T1000 (cell line): ENCODE measurements around the gene MAML3.
A peak's percentile ranks its signal among the peaks of the same experiment; 100 is the strongest.

Experiments used
- DNase-seq: peaks from one replicate; lab custom pipeline; 2025; ENCODE audit warnings: mixed read lengths; lab: John Stamatoyannopoulos, UW

The MAML3 gene

GRCh38 chr4:139841464-139842195 lies 312.4 kb downstream of the MAML3 start:
- DNase-seq: no peak

GRCh38 chr4:139840773-139841172 lies 313.2 kb downstream of the MAML3 start:
- no peak for DNase-seq

- no peak for DNase-seq
Observed at GRCh38 chr4:139839403-139840031, 314.5 kb downstream of the MAML3 start.

- no peak for DNase-seq
Observed at GRCh38 chr4:139838811-139839210, 315.2 kb downstream of the MAML3 start.

GRCh38 chr4:139834981-139835391 lies 319.0 kb downstream of the MAML3 start:
- DNase-seq: no peak

- no peak for DNase-seq
Observed at GRCh38 chr4:139834226-139834662, 319.7 kb downstream of the MAML3 start.

GRCh38 chr4:139833151-139833910 lies 320.7 kb downstream of the MAML3 start:
- no peak for DNase-seq

GRCh38 chr4:139828966-139829664 lies 324.9 kb downstream of the MAML3 start:
- DNase-seq: no peak

GRCh38 chr4:139826426-139826825 lies 327.6 kb downstream of the MAML3 start:
- DNase-seq: no peak

- DNase-seq: no peak
Observed at GRCh38 chr4:139825523-139826014, 328.4 kb downstream of the MAML3 start.

- DNase-seq: no peak
Observed at GRCh38 chr4:139824882-139825522, 329.0 kb downstream of the MAML3 start.

GRCh38 chr4:139823746-139824145 lies 330.2 kb downstream of the MAML3 start:
- DNase-seq: no peak

GRCh38 chr4:139823345-139823744 lies 330.6 kb downstream of the MAML3 start:
- no peak for DNase-seq

GRCh38 chr4:139822391-139822790 lies 331.6 kb downstream of the MAML3 start:
- no peak for DNase-seq

- no peak for DNase-seq
Observed at GRCh38 chr4:139819082-139819481, 334.9 kb downstream of the MAML3 start.

- no peak for DNase-seq
Observed at GRCh38 chr4:139817657-139818452, 336.1 kb downstream of the MAML3 start.

- no peak for DNase-seq
Observed at GRCh38 chr4:139816856-139817255, 337.1 kb downstream of the MAML3 start.

GRCh38 chr4:139815778-139816601 lies 338.0 kb downstream of the MAML3 start:
- DNase-seq: peak; percentile 25

- no peak for DNase-seq
Observed at GRCh38 chr4:139814323-139815015, 339.5 kb downstream of the MAML3 start.
